Fibroblast of upper back skin (primary cell): ENCODE data around the gene MCFD2.
A peak's percentile ranks its signal among the peaks of the same experiment; 100 is the strongest.

Source experiments
- DNase-seq: peaks from one replicate; pipeline ENCODE4 v3.0.0-alpha.2; 2013

Gene MCFD2

DNA sequence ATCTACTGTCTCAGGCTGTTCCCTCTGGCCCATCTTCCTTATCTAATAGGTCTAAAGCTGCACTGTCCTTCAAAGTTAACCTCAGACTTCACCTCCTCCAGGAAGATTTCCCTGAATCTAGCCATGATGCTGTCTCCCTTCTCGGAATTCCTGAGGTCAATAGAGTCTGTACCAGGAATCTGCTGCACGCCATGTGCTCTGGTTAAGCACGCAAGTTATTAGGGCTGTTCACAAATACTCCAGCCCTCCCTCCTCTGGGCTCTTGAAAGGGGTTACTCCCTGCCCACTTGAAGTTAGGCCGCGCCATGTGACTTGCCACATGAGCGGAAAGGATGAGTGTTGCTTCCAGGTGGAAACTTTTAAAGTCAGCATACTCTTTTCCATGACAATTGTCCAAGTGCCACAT lies 43.6 kb downstream of the MCFD2 start:
- DNase-seq = peak; percentile 78

DNA sequence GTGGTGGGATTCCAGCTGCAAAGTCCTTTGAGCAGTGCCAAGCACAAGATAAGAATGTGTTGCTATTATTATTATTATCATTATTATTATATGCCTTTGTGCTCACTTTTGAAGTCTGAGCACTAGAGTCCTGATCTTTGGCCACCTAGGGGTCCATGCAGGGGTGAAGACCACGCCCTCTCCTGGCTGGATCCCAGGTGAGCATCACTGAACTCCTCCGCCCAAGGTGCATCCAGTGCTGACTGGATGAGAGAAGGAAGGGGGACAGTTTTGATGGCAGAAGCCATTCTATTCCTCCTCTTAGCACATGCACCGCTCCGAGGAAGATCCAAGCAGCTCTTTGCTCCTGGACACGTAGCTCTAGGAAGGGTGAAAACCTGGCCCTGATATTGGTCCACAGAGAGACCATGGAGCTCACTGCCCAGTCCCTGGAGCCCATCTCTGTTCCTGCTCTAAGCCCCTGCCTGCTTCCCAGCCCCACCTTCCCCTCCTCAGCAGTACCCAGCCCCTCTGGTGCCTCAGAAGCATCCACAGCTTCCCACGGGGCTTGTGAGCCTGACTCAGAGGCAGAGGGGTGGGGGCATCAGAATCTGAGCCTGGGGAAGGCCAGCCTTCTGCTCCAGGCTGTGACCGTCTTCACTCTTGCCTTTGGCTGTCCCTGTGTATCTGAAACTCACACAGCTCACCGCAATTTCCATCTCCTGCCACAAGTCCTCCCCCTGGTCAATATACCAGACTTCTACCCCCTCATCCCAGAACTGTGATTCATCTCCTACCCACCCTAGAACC lies 45.4 kb downstream of the MCFD2 start:
- no peak for DNase-seq

DNA sequence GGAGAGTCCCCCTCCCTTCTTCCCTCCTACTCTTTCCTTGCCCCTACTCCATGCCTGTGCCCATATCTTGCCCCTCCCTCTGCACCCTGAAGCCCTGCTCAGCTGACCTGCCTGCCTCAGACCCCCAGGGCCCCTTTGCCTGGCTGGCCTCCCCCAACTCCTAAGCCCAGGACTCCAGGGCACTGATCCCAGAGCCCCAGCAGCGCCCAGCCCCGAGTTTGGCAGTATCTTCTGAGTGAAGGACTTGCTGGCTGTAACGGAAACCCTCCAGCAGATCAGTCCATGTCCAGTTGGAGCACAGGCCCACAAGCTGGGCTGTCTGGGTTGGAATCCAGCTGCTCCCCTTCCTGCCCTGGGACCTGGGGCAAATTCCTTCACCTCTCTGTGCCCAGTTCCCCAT lies 46.0 kb downstream of the MCFD2 start:
- DNase-seq = no peak

DNA sequence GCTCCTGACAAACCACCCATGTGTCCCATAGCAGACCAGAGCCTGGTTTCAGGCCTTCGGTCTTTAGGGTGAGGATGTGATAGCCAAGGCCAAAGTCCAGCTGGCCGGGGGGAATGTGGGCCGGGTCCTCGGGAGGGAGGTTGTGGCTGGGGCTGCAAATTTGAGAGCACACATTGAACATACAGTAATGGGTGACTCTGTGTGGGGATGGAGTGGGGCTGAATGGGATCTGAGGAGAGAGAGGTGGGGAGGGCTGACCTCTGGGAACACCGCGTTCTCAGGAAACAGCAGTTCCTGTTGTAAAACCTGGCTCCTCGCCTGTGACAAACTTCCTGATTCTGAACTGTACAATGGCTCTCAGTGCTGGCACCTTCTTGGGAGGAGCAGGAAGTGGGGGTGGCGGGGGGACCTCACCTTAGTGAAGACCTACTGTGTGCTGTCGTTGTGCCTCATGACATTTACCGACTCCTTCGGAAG lies 48.8 kb downstream of the MCFD2 start:
- no peak for DNase-seq

DNA sequence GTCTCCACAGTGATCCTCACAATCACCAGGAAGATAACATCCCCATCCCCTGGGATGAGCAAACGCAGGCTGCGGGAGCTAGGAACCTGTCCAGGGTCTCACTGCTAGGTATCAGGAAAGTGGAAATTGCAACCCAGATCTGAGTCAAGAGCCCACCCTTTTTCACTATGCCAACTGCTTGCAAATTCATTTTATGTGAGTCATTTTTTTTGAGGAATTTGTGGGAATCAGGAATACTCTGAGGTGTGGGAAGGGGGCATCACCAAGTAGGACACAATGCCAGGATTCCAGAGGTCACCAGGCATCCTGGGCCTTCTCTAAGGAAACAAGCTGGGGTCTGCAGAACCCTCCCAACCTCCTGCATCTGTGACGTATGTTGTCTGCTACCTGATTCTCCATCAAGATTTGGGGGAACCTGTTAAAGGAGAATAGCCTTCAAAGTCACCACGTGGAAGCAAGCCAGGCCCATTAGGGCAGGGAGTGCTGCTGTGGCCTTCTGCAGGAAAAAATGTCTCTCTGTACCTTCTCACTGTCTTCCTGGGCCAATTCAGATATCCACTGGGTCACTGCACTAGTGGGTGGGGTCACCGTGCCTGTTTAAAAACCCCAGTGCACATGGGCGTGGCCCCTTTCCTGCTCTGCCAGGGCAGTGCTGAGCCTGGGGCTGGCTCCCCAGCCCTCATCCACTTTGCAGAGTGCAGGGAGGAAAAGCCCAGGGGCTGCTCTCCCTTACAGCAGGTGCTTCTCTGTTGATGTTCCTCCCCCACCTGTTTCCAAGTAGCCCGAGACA lies 50.2 kb downstream of the MCFD2 start:
- DNase-seq = no peak

DNA sequence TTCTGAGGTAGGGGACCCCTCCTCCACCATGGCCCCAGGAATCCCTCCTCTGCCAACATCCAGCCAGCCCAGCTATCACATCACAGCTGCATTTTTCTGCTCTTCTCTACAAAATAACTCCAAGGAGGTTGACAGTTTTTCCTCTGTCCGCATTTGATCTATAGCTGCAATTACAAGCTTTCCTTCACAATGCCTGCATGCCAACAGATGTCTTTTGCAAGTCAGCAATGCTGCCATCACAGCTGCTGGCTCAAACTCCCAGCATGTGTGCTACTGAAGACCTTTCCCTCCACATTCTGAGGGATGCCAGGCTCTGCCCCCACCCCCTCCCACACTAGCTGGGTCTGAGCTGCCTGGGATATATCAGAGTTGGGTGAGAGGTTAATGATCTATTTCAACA lies 51.7 kb downstream of the MCFD2 start:
- DNase-seq = peak; percentile 64

DNA sequence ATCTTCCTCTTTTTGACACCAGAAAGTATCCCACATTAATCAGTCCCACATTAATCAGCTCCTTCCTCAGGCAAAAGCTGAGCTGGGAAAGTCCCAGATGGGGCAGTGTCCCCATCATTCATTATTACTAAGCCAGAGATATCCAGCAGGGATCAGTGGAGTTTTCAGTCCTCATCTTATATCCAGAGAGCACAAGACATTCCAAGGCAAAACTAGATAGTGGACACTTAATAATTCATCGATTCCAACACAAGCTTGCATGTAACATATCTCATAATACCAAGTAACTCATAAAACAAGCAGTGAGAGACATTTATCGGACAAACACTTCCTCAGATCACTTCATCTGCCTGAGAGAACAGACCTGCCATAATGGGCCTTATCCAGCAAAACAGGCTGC lies 53.1 kb downstream of the MCFD2 start:
- no peak for DNase-seq

DNA sequence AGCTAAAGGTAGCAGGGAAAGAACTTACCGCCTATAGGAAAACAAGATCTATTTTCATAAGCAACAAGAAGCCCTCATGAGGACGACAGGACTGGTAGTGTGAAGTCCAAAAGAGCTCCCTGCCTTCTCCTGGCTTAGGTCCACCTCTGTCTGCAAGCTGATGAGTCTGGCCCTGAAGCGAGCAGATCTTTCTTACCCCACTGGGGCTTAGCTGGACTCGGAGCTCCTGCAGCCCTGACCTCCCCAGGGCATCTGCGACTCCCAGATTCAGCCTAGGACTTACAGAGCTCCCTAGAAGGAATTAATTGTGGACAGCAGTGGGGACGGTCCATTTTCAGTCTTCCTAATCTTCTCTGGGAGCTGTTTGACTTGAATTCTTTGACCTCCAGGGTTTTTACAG lies 53.7 kb downstream of the MCFD2 start:
- no peak for DNase-seq

DNA sequence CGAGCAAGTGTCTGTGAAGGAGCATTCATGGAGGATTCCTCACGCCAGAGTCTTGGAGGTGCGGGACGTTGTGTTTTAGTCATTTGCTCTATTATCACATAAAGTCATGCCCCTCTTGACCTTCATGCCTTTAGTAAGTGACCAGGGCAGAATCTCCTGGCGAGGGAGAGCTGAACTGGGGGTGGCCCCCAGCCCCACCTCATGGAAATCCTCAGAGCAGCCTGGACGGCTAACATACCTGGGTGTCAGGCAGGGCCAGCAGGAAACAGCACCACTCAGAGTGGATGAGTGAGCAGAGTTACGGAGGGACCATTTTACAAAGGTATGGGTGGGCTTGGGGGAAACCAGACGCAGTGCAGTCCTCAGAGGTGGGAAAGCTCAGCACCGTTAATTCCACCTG lies 56.1 kb downstream of the MCFD2 start:
- no peak for DNase-seq

DNA sequence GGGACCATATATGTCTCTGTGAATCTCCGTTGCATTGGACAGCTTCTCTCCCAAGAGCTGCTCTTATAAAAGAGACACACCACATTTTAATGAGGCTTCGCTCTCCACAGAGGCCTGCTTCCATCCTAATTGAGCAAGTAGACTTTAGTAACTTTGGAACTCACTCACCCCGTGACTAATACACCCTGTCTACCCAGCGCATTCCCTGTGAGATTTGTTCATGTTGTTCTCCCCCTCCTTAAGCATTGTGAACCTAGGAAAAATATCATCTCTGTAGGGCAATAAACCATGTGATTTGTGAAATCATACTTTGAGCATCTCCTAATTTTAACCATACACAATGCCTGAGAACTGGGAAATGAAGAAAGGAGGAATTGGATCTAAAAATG lies 56.9 kb downstream of the MCFD2 start:
- peak; percentile 96 for DNase-seq

DNA sequence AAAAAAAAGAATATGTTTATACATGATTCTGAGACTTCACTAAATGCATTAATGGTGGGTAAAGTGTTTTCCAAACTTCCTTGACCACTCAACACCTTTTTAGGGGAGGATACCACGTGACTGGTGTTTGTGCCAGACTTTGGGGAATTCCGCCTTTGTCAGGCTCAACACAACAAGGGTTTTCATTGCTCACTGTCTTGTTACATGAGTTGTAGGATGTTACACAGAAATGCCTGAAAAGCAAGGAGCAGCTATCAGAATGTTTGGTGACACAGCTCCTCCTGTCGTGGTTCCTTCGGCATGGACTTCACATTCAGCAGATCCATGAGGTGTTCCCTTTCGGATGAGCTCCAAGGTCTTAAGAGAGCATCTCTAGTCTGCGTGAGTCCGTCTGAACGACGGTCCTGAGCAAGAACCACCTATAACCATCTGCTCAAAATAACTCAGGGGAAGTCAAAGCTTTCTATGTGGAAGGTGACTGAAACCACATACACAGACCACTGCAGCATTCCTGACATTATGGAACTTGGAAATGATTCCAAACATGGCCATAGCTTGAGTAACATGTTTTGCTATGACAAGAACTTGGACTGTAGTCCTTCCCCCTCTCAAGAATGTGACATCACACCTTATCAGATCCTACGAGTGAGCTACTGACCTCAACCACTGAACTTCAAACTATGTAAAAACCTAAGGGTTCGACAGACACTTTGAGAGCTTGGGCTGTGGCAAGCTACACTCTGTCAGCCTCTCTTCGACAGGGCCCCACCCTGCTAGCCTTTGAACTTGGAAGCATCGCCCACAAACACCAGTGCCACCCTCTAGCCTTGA lies 57.5 kb downstream of the MCFD2 start:
- DNase-seq = peak; percentile 99

DNA sequence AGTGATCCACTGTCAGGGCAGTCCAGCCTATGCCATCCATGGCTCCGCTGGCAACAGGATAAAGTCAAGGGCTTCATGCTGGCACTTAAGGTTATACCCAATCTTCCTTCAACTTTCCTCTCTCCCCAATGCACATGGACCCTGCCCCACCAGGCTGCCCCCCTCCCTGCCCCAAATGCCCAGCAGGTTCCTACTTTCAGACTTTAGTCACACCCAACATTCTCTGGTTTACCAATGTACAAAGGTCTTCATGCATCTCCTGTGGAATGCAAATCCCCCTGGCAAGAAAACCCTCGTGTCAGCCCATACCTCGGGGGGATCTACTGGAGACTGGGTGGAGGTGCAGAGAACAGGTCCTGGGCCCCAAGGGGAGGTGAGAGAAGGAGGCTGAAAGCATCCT lies 59.3 kb downstream of the MCFD2 start:
- DNase-seq = no peak

DNA sequence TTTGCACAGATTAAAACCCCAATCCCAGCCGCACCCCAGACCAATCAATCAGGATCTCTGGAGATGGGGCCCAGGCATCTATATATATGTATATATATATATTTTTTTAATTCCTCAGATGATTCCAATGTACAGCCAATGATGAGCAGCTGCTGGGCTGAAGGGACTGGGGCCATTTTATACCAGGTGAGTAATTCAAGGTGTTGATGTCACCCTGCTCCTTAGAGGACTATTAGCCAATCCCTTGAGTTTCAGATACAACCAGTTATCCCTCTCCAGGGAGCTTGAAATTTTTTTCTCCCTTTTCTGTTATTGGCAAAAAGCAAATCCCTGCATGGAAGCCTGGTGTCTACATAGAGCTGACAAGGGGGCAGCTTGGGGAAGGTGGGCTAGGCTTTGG lies 59.8 kb downstream of the MCFD2 start:
- DNase-seq = no peak

DNA sequence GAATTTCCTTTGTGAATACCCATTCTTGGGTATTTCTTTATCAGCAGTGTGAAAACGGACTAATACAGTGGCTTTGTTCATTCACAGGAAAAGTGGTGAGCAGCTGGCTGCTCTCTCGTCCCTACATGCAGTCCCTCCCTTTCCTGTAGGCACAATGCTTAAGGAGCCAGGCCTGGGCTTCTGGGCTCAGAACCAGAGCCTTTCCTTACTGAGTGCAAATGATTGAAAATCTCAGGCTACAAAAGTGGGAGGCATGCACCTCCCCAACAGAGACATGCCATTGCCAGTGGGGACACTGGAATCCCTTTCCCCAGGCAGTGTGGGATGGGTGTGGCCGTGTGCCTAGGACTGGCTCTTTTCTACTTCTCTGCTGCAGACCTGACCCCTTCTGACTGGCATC lies 61.3 kb downstream of the MCFD2 start:
- DNase-seq = no peak

DNA sequence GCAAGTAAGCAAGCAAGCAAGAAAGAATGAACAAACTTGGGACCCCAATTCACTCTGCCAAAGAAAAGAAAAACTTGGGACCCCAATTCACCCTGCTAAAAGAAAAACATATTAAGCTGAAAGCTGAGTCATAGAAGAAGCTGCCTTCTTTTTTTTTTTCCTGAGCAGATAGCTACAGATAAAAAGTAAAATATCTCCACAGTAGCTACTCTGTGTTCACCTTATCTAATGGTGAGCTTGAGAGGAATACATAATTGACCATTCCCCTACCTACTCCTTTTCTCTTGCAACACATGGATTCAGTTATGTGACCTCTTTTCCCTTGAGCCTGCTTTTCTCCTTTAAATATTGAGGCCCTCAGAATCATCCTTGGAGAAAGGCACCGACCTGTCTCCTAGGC lies 63.0 kb downstream of the MCFD2 start:
- DNase-seq = no peak

DNA sequence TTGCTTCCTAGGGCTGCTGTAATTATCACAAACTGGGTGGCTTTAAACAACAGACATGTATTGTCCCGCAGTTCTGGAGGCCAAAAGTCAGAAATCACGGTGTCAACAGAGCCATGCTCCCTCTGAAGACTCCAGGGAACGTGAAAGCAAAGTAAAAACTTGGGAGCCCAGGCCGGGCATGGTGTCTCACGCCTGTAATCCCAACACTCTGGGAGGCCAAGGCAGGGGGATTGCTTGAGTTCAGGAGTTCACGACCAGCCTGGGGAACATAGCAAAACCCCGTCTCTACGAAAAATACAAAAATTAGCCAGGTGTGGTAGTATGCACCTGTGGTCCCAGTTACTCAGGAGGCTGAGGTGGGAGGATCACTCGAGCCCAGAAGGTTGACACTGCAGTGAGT lies 63.5 kb downstream of the MCFD2 start:
- no peak for DNase-seq
